ENCODE measurements around the gene SELENOM. TPM values are rescaled to one million over a fixed set of nuclear protein-coding genes. Genes with fewer than 3 reads are reported as not detected.

The SELENOM gene
- total RNA-seq, 1 donor from 2014 or later = 22.4 TPM

- Mint-ChIP-seq H3K27ac (peak overlapping the region; percentile 41), H3K4me1 (ENCODE audit: unreplicated experiment) (peaks cover 7% of the 10 kb centered on the region)
These were observed 1.3 kb downstream of the SELENOM start for GRCh38 chr22:31106001-31106571.

GRCh38 chr22:31105282-31105929 is 2.0 kb downstream of the SELENOM start:
- H3K4me3 Mint-ChIP-seq = no peak overlapping the region
- H3K27ac Mint-ChIP-seq = peak overlapping the region; percentile 41
- DNase-seq (ENCODE audit: extremely low spot score, unreplicated experiment) = no peak
- H3K9me3 Mint-ChIP-seq = no peaks in the 10 kb centered on the region
- TF ChIP-seq CTCF (conservative IDR thresholded peaks at IDR 0.05) = no peak
- H3K4me1 Mint-ChIP-seq (ENCODE audit: unreplicated experiment) = peaks cover 7% of the 10 kb centered on the region
- H3K36me3 Mint-ChIP-seq = no peaks in the 10 kb centered on the region
- peaks cover 9% of the 10 kb centered on the region for H3K27me3 Mint-ChIP-seq

More at GRCh38 chr22:31106001-31106571, 1.3 kb downstream of the SELENOM start:
- Mint-ChIP-seq H3K36me3 (no peaks in the 10 kb centered on the region), H3K9me3 (no peaks in the 10 kb centered on the region), H3K27me3 (peaks cover 9% of the 10 kb centered on the region), H3K4me3 (peak overlapping the region; percentile 89)
- TF ChIP-seq CTCF (conservative IDR thresholded peaks at IDR 0.05) = no peak
- DNase-seq (ENCODE audit: extremely low spot score, unreplicated experiment) = no peak

- Mint-ChIP-seq H3K36me3 (no peaks in the 10 kb centered on the region), H3K9me3 (no peaks in the 10 kb centered on the region), H3K4me3 (no peak overlapping the region), H3K4me1 (ENCODE audit: unreplicated experiment) (peaks cover 7% of the 10 kb centered on the region), H3K27ac (no peak overlapping the region), H3K27me3 (peaks cover 9% of the 10 kb centered on the region)
- DNase-seq (ENCODE audit: extremely low spot score, unreplicated experiment) = no peak
- TF ChIP-seq CTCF (conservative IDR thresholded peaks at IDR 0.05) = peak; percentile 69
These were observed 2.5 kb downstream of the SELENOM start for GRCh38 chr22:31104869-31105268.

- no peaks in the 10 kb centered on the region for H3K36me3 Mint-ChIP-seq
These were observed 3.3 kb downstream of the SELENOM start for GRCh38 chr22:31103899-31104694.

GRCh38 chr22:31103111-31103510 is 4.3 kb downstream of the SELENOM start:
- no peak for TF ChIP-seq CTCF (conservative IDR thresholded peaks at IDR 0.05)
- Mint-ChIP-seq H3K27ac (no peak overlapping the region), H3K27me3 (peaks cover 9% of the 10 kb centered on the region), H3K36me3 (no peaks in the 10 kb centered on the region), H3K4me1 (ENCODE audit: unreplicated experiment) (peaks cover 6% of the 10 kb centered on the region), H3K4me3 (no peak overlapping the region), H3K9me3 (no peaks in the 10 kb centered on the region)
- no peak for DNase-seq (ENCODE audit: extremely low spot score, unreplicated experiment)

More at GRCh38 chr22:31103899-31104694, 3.3 kb downstream of the SELENOM start:
- DNase-seq (ENCODE audit: extremely low spot score, unreplicated experiment) = no peak
- H3K27me3 Mint-ChIP-seq = peaks cover 9% of the 10 kb centered on the region
- no peak overlapping the region for H3K27ac Mint-ChIP-seq
- no peak for TF ChIP-seq CTCF (conservative IDR thresholded peaks at IDR 0.05)
- no peak overlapping the region for H3K4me3 Mint-ChIP-seq
- H3K9me3 Mint-ChIP-seq = no peaks in the 10 kb centered on the region
- H3K4me1 Mint-ChIP-seq (ENCODE audit: unreplicated experiment) = peaks cover 7% of the 10 kb centered on the region

Data from type B pancreatic cell (in vitro differentiated cells).